Measurements from ENCODE around the gene NFAM1.

NFAM1 gene

DNA sequence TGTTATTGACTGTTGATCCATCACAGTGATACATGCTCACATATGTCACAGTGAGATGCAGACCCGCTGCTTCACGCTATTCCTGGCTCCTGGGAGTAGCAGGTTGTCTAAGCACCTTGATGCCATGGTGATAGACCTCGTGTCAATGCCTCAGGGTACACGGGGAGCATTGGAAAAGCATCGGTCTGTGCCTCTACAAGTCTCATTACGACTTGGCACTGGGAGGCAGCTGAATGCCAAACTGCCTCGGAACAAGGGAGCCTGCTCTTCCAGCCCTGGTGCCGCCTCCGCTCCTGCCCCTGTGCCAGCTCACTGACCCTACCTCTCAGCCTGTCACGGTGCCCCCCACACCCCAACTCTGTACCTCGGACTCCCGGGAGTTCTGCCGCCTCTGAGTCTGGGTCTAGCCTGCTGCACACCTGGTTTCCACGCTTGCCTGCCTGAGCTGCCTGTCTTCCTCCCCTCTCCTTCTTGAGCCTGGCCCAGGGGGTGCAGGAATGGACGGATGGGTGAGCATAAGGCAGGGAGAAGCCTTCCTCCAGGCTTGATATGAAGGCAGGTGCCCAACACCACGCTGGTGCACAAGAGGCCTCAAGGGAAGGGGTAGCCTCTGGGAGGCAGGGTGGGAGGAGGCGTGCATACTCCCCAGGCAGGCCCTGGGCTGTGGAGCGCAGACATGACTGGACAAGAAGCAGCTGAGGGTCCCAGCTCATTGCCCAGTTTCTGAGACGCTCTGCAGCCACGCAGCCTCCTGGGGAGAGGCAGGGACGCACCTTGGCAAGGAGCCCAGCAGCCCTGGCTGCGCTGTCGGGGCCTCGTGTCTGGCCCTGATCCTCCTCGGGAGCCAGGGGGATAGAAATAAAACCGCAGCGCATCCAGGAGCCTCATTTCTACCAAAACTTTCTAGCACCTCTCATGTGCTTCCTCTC, 1.8 kb upstream of the NFAM1 start:
- DNase-seq (ENCODE audit: extremely low read depth, low read depth) = no peak
- TF ChIP-seq, protein P1, sequence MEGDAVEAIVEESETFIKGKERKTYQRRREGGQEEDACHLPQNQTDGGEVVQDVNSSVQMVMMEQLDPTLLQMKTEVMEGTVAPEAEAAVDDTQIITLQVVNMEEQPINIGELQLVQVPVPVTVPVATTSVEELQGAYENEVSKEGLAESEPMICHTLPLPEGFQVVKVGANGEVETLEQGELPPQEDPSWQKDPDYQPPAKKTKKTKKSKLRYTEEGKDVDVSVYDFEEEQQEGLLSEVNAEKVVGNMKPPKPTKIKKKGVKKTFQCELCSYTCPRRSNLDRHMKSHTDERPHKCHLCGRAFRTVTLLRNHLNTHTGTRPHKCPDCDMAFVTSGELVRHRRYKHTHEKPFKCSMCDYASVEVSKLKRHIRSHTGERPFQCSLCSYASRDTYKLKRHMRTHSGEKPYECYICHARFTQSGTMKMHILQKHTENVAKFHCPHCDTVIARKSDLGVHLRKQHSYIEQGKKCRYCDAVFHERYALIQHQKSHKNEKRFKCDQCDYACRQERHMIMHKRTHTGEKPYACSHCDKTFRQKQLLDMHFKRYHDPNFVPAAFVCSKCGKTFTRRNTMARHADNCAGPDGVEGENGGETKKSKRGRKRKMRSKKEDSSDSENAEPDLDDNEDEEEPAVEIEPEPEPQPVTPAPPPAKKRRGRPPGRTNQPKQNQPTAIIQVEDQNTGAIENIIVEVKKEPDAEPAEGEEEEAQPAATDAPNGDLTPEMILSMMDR (IDR thresholded peaks at IDR 0.05; ENCODE audit: low read depth, low read length) = no peak

DNA sequence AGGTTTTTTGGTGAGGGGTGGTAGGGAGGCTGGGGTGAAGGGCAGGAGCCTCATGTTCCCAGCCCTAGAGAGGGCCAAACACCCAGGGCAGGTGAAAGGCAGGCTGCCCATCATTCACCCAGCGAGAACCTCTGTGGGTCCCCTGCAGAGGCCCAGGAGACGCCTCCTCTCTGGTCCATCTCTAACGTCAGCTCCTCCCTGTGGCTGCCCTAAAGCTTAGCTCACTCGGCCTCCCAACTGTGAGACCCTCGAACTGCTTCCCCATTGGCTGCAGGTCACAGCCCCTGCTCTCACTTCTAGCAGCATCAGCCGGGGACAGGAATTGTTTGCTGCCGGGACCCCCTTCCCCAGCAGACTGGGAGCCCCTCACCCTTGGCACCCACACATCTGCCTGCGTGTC, 615 bp upstream of the NFAM1 start:
- TF ChIP-seq, protein P1 (IDR thresholded peaks at IDR 0.05; ENCODE audit: low read depth, low read length) = no peak
- no peak for DNase-seq (ENCODE audit: extremely low read depth, low read depth)

DNA sequence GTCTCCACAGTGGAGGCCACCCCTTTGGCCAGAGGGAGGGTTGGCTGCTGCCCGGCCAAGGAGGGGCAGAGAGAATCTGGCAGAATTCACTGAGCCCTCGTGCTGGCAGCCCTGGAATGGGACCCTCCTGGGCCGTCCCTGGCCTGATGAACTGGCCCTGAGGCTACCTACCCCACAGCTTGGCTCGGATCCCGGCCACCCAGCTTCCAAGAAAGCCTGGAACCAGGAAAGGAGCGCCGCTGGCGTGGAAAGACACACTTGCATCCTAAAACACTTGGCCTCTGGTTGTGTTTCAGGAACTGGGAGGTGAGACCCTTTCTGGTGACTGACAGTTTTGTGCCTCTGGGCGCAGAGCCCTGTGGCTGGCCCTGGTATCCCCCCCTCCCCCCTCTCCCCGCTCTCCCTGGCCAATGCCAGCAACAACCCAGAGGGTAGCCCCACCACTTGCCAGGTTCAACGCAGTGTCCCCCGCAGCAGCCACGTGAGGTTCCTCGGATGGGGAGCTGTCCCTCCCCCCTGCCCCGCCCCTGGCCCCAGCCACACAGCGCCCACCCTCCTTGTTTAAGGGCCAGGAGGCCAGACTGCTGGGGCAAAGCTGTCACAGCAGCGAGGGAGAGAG, 693 bp downstream of the NFAM1 start:
- no peak for DNase-seq (ENCODE audit: extremely low read depth, low read depth)
- TF ChIP-seq, protein P1 (IDR thresholded peaks at IDR 0.05; ENCODE audit: low read depth, low read length) = no peak

DNA sequence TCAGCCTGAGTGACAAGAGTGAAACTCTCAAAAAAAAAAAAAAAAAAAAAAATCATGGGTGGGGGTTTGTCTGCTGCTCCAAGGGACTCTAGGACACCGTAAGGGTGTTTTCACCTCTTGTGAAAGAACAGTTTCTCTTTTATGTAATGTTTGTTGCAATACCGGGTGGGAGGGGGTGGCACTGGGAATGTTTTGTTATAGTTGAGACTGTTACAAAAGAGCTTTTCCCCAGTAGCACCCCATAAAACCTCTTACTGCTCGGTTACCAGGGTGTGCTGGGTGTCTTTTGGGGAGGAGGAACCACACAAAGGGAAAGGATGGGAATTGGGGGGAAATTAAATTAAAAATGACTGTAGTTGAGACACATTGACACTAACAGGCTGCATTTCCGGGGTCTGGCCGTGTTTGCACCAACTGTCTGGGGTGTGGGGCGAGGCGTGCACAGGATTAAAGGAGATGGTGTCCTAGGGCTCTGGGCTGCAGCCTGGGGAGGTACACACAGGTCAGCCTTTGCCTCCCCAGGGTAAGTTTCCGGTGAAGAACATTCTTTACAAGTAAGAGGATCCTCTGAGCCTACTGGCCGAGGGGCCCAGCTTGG, 1.6 kb downstream of the NFAM1 start:
- TF ChIP-seq, protein P1 (IDR thresholded peaks at IDR 0.05; ENCODE audit: low read depth, low read length) = no peak
- no peak for DNase-seq (ENCODE audit: extremely low read depth, low read depth)

DNA sequence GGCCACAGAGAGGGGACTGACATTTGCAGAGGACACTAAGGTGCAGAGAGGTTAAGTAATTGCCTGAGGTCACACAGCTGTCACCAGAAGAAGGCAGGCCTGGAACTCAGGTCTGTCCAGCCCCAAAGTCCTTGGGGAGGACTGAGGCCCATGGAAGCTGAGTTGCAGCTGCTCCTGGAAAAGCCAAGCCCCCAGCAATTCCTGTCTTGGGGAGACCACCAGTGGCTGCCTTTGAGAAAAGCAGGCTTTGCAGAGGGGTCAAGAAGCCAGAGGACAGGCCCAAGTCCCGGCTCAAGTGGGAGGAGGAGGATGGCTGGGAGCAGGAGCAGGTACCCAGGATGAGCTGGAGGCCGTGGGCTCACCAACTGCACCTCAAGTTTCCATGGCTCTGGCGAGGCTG, 3.4 kb downstream of the NFAM1 start:
- no peak for DNase-seq (ENCODE audit: extremely low read depth, low read depth)
- TF ChIP-seq, protein P1 (IDR thresholded peaks at IDR 0.05; ENCODE audit: low read depth, low read length) = no peak

DNA sequence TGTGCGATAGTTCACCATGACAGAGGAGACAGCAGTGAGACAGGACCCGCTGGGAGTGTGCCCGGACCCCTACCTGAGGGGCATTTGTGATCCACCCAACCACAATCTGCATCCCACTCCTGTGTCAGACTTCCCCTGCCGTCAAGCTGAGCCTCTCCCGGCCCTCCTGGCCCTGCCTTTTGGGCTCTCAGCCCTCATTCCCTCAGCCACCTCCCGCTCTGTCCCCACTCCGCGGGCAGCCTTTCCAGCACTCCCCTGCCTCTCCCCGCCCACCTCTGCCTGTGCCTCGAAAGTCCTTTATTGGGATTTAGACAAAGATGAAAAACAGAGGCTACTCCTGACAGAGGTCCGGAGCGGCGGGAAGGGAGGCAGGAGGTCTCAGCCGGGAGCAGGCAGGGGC, 4.2 kb downstream of the NFAM1 start:
- TF ChIP-seq, protein P1 (IDR thresholded peaks at IDR 0.05; ENCODE audit: low read depth, low read length) = no peak

DNA sequence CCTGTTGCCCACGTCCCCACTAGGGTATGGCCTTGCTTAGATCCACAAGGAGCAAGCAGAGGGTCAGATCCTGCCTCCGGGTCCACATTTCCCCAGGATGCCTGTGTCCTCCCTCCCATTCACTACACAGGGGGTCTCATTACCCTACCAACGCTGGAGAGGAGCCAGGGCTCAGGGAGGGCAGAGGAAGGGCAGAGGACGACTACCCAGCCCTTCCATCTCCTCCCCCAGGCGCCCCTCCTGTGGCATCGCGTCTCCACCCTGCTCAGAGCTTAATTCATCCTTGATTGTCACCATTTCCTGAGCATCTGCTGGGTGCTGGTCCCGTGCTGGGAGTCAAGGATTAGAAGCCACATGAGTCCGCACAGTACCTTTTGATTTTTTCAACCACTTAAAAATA, 5.0 kb downstream of the NFAM1 start:
- TF ChIP-seq, protein P1 (IDR thresholded peaks at IDR 0.05; ENCODE audit: low read depth, low read length) = no peak
- no peak for DNase-seq (ENCODE audit: extremely low read depth, low read depth)

More for the DNA sequence above, 4.2 kb downstream of the NFAM1 start:
- DNase-seq (ENCODE audit: extremely low read depth, low read depth) = no peak
